Gastrocnemius medialis (tissue), 4 donors: ENCODE data around the gene TTC39B.

ENCODE experiments used
- POLR2A ChIP-seq, 2 donors: fragments of 450-650 bp; IDR thresholded peaks; one replicate each; pipeline ENCODE4 v1.6.1; 2017; ENCODE audit warnings: antibody characterized with exemption in 2 of 2, mild to moderate bottlenecking in 2 of 2, moderate library complexity in 2 of 2
- TF ChIP-seq, protein P1 (sequence below), 5 experiments: fragments of 450-650 bp in 3 of 5; fragments of 200-600 bp in 2 of 5; sonication (generic) in 2 of 5; IDR thresholded peaks in 4 of 5; conservative IDR thresholded peaks in 1 of 5; 1 replicate in 4 of 5; 2 replicates in 1 of 5; pipeline ENCODE4 v1.5.1; 2016 to 2019; ENCODE audit warnings: antibody characterized with exemption in 5 of 5, mild to moderate bottlenecking in 3 of 5, moderate library complexity in 3 of 5

GRCh38 chr9:15149450-15149849 lies 157.6 kb downstream of the TTC39B start:
- TF ChIP-seq, protein P1, sequence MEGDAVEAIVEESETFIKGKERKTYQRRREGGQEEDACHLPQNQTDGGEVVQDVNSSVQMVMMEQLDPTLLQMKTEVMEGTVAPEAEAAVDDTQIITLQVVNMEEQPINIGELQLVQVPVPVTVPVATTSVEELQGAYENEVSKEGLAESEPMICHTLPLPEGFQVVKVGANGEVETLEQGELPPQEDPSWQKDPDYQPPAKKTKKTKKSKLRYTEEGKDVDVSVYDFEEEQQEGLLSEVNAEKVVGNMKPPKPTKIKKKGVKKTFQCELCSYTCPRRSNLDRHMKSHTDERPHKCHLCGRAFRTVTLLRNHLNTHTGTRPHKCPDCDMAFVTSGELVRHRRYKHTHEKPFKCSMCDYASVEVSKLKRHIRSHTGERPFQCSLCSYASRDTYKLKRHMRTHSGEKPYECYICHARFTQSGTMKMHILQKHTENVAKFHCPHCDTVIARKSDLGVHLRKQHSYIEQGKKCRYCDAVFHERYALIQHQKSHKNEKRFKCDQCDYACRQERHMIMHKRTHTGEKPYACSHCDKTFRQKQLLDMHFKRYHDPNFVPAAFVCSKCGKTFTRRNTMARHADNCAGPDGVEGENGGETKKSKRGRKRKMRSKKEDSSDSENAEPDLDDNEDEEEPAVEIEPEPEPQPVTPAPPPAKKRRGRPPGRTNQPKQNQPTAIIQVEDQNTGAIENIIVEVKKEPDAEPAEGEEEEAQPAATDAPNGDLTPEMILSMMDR (IDR thresholded peaks at IDR 0.05 in 4 of 5, conservative IDR thresholded peaks at IDR 0.05 in 1 of 5), result no peak
- no peak for TF ChIP-seq POLR2A (IDR thresholded peaks at IDR 0.05)
